ENCODE measurements around the gene PLA2G1B.

The PLA2G1B gene

GRCh38 chr12:120327593-120327992 is at the start of gene PLA2G1B:
Gene PLA2G1B, minus strand, starts transcription at chr12:120327779. Its CDS starts 26 bp downstream, at chr12:120327753.
- DNase-seq (ENCODE audit: low spot score in 2 of 2), result no peak
- H3K36me3 Mint-ChIP-seq, result no peaks in the 10 kb centered on the region
- no peak within 1 kb of the TSS for H3K27ac Mint-ChIP-seq
- no peak within 1 kb of the TSS for H3K4me3 Mint-ChIP-seq
- no peaks in the 10 kb centered on the region for H3K9me3 Mint-ChIP-seq
- ATAC-seq, result no peak
- no peaks in the 10 kb centered on the region for H3K4me1 Mint-ChIP-seq

DNA sequence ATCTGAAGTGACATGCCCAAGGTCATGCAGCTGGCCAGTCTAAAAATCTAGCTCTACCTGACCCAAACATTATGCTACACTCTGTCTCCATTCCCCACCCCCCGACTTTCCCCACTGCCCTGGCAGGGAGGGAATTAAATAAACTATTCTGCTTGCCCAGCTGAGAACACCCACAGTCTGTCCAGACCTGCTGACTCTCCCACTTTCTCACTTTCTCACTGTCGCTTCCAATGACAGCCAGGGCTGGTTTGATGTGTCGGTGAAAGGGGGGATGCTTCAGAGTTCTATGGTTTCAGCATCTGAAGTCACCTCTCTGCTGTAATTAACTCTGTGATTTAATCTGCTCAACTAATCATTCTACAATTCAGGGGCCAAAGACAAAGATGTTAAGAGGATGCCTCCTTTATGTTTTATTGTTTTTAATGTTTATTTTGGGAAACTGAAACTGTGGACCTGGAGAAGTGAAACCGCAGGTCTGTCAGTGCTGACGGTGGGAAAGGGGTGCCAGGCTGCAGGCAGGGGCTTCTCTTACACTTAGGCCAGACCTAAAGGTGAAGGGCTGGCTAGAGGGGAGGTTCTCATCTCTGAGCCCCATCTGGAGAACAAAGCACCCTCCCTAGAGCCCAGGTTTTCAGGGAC is 49.5 kb upstream of the PLA2G1B start:
- Mint-ChIP-seq H3K4me3 (no peak overlapping the region), H3K27ac (no peak overlapping the region), H3K9me3 (no peaks in the 10 kb centered on the region), H3K36me3 (no peaks in the 10 kb centered on the region), H3K4me1 (no peaks in the 10 kb centered on the region)
- DNase-seq (ENCODE audit: low spot score in 2 of 2), result no peak
- no peak for ATAC-seq

DNA sequence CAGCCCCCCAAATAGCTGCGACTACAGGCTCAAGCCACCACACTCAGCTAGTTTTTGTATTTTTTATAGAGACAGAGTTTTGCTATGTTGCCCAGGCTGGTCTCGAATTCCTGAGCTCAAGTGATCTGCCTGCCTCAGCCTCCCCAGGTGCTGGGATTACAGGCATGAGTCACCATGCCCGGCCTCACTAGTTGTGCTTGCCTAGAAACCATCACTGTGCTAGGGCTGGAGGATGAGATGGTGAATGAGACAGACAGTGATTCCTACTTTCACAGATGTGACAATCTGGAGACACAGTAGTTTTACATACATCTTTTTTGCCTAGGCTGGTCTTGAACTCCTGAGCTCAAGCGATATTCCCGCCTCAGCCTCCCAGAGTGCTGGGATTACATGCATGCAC is 48.8 kb upstream of the PLA2G1B start:
- Mint-ChIP-seq H3K36me3 (no peaks in the 10 kb centered on the region), H3K9me3 (no peaks in the 10 kb centered on the region), H3K27ac (no peak overlapping the region), H3K4me3 (no peak overlapping the region), H3K4me1 (no peaks in the 10 kb centered on the region)
- DNase-seq (ENCODE audit: low spot score in 2 of 2) (no peak), ATAC-seq (no peak)

DNA sequence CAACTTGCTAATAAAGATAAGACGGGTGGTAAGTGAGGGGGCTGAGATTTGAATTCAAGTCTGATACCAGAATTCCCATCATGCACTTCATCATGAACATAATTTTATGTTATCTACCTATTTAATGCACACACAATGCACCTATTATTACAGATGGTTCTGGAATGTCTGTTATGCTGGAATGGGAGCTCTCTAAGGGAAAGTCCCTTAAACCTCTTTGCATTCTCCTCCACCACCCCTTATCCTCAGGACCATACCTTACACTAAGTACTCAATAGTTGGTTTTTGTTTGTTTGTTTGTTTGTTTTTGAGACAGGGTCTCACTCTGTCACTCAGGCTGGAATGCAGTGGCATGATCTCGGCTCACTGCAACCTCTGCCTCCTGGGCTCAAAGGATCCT is 48.4 kb upstream of the PLA2G1B start:
- Mint-ChIP-seq H3K27ac (no peak overlapping the region), H3K9me3 (no peaks in the 10 kb centered on the region), H3K4me1 (no peaks in the 10 kb centered on the region), H3K36me3 (no peaks in the 10 kb centered on the region), H3K4me3 (no peak overlapping the region)
- no peak for DNase-seq (ENCODE audit: low spot score in 2 of 2)
- no peak for ATAC-seq

- H3K36me3 Mint-ChIP-seq, result peaks cover 7% of the 10 kb centered on the region
- no peaks in the 10 kb centered on the region for H3K9me3 Mint-ChIP-seq
- H3K4me3 Mint-ChIP-seq, result no peak overlapping the region
- H3K4me1 Mint-ChIP-seq, result peaks cover 12% of the 10 kb centered on the region
- no peak for ATAC-seq
- no peak overlapping the region for H3K27ac Mint-ChIP-seq
- no peak for DNase-seq (ENCODE audit: low spot score in 2 of 2)
Observed at GRCh38 chr12:120373683-120374082, 46.1 kb upstream of the PLA2G1B start.

DNA sequence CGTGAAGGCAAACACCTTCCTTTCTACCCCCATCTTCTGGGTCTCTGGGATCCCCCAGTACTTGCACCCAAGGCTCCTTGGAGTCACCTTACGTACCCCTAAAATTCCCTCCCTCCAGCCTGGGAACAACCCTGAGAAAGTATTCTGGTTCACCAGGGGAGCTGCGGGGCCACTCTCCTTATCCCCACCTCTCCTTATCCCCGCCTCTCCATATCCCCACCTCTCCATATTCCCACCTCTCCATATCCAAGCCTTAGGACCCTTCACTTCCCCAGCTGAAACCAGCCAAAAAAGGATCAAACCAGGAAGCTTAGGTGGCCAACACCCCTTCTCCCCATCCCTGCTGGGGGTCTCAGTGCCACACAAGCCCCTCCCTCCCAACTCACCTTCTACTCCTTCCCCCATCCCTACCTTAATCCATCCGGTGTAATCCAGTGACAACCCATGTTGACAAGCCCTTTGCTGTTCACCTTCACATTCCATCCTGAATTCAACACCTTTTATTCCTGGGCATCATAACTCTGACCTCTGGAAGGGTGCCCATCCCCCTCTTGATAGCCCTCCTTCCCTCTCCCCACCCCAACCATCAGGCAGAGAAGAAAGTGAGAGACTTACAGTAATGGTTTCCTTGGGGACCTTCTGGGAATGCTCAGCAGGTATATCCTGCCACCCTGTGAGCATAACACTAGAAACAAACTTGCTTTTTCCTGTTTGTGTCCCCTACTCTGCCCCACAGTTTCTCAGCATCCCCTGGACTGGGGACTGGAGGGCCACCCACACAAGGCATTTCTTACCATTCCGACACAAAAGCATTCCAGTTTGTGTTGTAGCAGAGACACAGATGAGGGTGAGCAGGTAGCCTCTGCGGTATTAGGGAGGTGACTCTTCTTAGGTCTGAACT is 43.0 kb upstream of the PLA2G1B start:
- no peaks in the 10 kb centered on the region for H3K9me3 Mint-ChIP-seq
- H3K27ac Mint-ChIP-seq, result peak overlapping the region; percentile 18
- peak overlapping the region; percentile 71 for H3K4me3 Mint-ChIP-seq
- ATAC-seq, result no peak
- H3K36me3 Mint-ChIP-seq, result peaks cover 7% of the 10 kb centered on the region
- H3K4me1 Mint-ChIP-seq, result peaks cover 25% of the 10 kb centered on the region
- no peak for DNase-seq (ENCODE audit: low spot score in 2 of 2)

GRCh38 chr12:120369603-120370342 is 42.2 kb upstream of the PLA2G1B start:
- Mint-ChIP-seq H3K36me3 (peaks cover 7% of the 10 kb centered on the region), H3K27ac (peak overlapping the region; percentile 18), H3K9me3 (no peaks in the 10 kb centered on the region), H3K4me1 (peaks cover 25% of the 10 kb centered on the region), H3K4me3 (peak overlapping the region; percentile 71)
- DNase-seq (ENCODE audit: low spot score in 2 of 2) (no peak), ATAC-seq (no peak)

- Mint-ChIP-seq H3K9me3 (no peaks in the 10 kb centered on the region), H3K4me1 (peaks cover 25% of the 10 kb centered on the region), H3K36me3 (peaks cover 7% of the 10 kb centered on the region), H3K4me3 (peak within 1 kb of the TSS; percentile 71), H3K27ac (peak within 1 kb of the TSS; percentile 18)
- ATAC-seq (peak; percentile 17), DNase-seq (ENCODE audit: low spot score in 2 of 2) (no peak)
Observed at GRCh38 chr12:120368789-120369602, 41.4 kb upstream of the PLA2G1B start, which contains the start of gene MSI1. Gene MSI1, minus strand, starts transcription at chr12:120369164. Its CDS starts 73 bp downstream, at chr12:120369091.

GRCh38 chr12:120367924-120368788 is 40.6 kb upstream of the PLA2G1B start:
- peak; percentile 53 for ATAC-seq
- Mint-ChIP-seq H3K36me3 (peaks cover 7% of the 10 kb centered on the region), H3K27ac (no peak overlapping the region), H3K4me3 (peak overlapping the region; percentile 50), H3K9me3 (no peaks in the 10 kb centered on the region), H3K4me1 (peaks cover 25% of the 10 kb centered on the region)
- peak in 1 of 2 donors; percentile 7 for DNase-seq (ENCODE audit: low spot score in 2 of 2)

- no peaks in the 10 kb centered on the region for H3K9me3 Mint-ChIP-seq
- peaks cover 25% of the 10 kb centered on the region for H3K4me1 Mint-ChIP-seq
- no peak overlapping the region for H3K27ac Mint-ChIP-seq
- H3K4me3 Mint-ChIP-seq, result peak overlapping the region; percentile 50
- DNase-seq (ENCODE audit: low spot score in 2 of 2), result no peak
- peaks cover 7% of the 10 kb centered on the region for H3K36me3 Mint-ChIP-seq
- ATAC-seq, result no peak
Observed at GRCh38 chr12:120367233-120367923, 39.8 kb upstream of the PLA2G1B start.

GRCh38 chr12:120366845-120367232 is 39.3 kb upstream of the PLA2G1B start:
- ATAC-seq, result no peak
- Mint-ChIP-seq H3K27ac (no peak overlapping the region), H3K36me3 (peaks cover 7% of the 10 kb centered on the region), H3K4me1 (peaks cover 25% of the 10 kb centered on the region), H3K9me3 (no peaks in the 10 kb centered on the region), H3K4me3 (peak overlapping the region; percentile 50)
- DNase-seq (ENCODE audit: low spot score in 2 of 2), result no peak

GRCh38 chr12:120366341-120366705 is 38.7 kb upstream of the PLA2G1B start:
- no peaks in the 10 kb centered on the region for H3K9me3 Mint-ChIP-seq
- peaks cover 25% of the 10 kb centered on the region for H3K4me1 Mint-ChIP-seq
- no peak overlapping the region for H3K4me3 Mint-ChIP-seq
- ATAC-seq, result no peak
- H3K36me3 Mint-ChIP-seq, result peaks cover 7% of the 10 kb centered on the region
- H3K27ac Mint-ChIP-seq, result no peak overlapping the region
- no peak for DNase-seq (ENCODE audit: low spot score in 2 of 2)

GRCh38 chr12:120365675-120366340 is 38.2 kb upstream of the PLA2G1B start:
- Mint-ChIP-seq H3K27ac (no peak overlapping the region), H3K36me3 (peaks cover 7% of the 10 kb centered on the region)

More at GRCh38 chr12:120365675-120366340, 38.2 kb upstream of the PLA2G1B start:
- Mint-ChIP-seq H3K4me3 (no peak overlapping the region), H3K4me1 (peaks cover 25% of the 10 kb centered on the region), H3K9me3 (no peaks in the 10 kb centered on the region)
- DNase-seq (ENCODE audit: low spot score in 2 of 2) (no peak), ATAC-seq (no peak)

Data from stimulated activated effector memory CD8-positive, alpha-beta T cell treated with anti-CD3 and anti-CD28 coated beads, Interleukin-12 subunit alpha, Interleukin-12 subunit beta, amount 100 ng/mL, for 72 hours (primary cell).